ENCODE measurements around the gene LITAFD. TPM values are rescaled to one million over a fixed set of nuclear protein-coding genes. Genes with fewer than 3 reads are reported as not detected.
"Not testable (repeated sequence)": the region's sequence is repeated elsewhere in the genome, so short reads cannot be mapped to it uniquely, and the experiment has no call there.

LITAFD gene
- polyA plus RNA-seq, 10 donors: not detected

GRCh38 chr16:8872071-8872470 is 10.1 kb upstream of the LITAFD start:
- no peak for DNase-seq

GRCh38 chr16:8872967-8873865 is 8.9 kb upstream of the LITAFD start:
- no peak for DNase-seq

- DNase-seq: not testable (repeated sequence)
Measured at GRCh38 chr16:8873866-8874195, 8.3 kb upstream of the LITAFD start.

- DNase-seq: peak in 1 of 3 donors; percentile 68
Measured at GRCh38 chr16:8874388-8874787, 7.8 kb upstream of the LITAFD start.

DNA sequence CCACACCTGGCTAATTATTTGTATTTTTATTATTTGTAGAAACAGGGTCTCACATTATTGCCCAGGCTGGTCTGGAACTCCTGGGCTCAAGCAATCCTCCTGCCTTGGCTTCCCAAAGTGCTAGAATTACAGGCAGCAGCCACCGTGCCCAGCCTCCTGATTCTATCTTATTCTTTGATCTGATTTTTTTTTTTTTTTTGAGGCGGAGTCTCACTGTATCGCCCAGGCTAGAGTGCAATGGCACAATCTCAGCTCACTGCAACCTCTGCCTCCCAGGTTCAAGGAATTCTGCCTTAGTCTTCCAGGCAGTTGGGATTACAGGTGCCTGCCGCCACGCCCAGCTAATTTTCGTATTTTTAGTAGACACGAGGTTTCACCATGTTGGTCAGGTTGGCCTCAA is 6.8 kb upstream of the LITAFD start:
- not testable (repeated sequence) for DNase-seq

DNA sequence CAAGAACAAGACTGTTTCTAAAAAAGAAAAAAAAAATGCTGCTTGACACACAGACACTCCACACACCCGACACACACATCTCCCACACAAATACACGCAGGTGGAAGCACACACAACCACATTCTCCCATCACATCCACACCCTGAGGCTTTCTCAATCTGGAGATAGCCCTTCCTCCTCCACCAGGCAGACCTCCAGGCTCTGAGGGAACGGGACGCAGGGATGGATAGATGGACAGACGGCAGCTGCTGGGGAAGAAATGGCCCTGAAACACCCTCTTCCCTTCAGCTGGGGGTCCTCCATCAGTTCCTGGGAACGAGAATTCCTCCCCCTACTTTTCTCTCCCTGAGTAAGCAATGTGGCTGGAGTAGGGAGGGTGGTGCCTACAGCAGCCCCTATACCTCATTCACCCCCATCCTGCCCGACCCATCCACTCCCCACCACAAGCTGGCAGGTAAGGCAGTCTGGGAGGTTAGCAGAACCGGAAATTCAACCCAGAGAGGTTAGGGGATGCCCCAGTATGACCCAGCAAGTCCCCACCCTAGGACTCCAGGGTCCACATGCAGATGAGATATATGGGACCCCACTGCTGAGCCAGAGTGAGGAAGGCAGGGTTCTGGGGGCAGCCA is 4.1 kb upstream of the LITAFD start:
- DNase-seq: no peak

GRCh38 chr16:8878523-8878911 is 3.6 kb upstream of the LITAFD start:
- DNase-seq: peak in 1 of 3 donors; percentile 77

GRCh38 chr16:8880839-8881510 is 1.2 kb upstream of the LITAFD start:
- no peak for DNase-seq

DNA sequence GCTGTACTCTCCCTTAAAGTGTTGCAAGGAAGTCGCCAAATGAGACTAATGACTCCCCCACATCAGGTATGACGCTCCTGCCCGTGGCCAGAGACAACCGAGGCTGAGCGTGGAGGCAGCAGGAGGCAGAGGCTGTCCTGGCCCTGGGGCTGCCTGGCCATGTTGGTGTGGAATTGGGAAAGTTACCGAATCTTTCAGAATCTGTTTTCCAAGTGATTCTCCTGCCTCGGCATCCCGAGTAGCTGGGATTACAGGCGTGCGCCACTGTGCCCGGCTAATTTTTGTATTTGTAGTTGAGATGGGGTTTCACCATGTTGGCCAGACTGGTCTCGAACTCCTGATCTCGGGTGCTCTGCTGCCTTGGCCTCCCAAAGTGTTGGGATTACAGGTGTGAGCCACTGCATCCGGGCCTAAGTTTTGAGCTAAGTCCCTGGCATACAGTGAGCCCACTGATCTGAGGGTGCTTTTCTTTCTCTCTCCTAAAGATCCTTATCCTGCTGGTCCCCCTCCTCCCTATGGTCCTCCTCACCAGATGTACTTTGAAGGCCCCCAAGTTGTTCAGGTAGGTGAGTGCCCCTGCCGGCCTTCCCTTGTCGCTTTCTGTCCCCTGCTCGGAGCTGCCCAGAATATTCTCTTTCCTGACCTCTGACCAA is 700 bp downstream of the LITAFD start:
- no peak for DNase-seq

GRCh38 chr16:8885674-8886592 is 3.8 kb downstream of the LITAFD start:
- no peak for DNase-seq

GRCh38 chr16:8886593-8887430 is 4.7 kb downstream of the LITAFD start:
- no peak for DNase-seq

DNA sequence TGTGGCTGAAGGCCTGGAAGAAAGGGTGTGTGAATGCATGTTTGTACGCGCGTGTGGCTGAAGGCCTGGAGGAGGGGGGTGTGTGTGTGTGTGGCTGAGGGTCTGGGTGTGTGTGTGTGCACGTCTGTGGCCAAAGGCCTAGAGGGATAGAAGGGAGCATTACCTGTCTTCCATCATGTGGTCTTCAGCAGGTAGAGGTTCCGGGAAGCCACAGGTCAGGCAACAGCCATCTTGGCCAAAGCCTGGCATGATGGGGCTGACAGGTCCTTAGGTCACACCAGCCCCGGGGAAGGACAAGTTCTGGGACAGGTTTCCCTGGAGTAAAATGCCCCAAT is 5.2 kb downstream of the LITAFD start:
- no peak for DNase-seq

DNA sequence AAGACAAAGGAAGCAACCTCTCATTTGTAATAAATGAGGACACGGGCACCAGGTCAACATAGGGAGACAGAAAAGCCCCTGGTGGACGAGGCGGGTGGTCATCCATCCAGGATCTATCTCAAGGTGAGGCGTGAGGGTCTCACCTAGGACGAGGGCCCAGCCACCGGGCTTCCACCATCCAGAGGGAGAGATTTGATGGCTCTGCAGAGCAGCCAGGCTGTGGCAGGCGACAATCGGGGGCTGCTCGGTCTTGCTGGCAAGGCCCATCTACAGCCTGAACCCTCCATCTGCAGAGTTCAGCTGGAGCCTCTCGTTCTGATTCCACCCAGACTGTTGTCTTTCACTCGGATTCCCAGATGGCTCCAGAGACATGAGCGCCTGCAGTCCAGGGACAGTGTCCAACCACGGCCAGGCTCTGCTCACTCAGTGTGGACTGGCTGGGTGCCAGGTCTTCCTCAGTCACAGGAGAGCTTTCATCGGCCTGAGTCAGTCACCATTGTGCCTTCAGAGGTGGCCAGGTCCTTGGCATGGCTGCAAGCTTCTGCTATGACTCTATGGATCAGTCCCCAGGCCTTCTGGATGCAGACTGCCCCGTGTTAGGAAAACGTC is 5.9 kb downstream of the LITAFD start:
- no peak for DNase-seq

GRCh38 chr16:8888951-8889892 is 7.1 kb downstream of the LITAFD start:
- no peak for DNase-seq

DNA sequence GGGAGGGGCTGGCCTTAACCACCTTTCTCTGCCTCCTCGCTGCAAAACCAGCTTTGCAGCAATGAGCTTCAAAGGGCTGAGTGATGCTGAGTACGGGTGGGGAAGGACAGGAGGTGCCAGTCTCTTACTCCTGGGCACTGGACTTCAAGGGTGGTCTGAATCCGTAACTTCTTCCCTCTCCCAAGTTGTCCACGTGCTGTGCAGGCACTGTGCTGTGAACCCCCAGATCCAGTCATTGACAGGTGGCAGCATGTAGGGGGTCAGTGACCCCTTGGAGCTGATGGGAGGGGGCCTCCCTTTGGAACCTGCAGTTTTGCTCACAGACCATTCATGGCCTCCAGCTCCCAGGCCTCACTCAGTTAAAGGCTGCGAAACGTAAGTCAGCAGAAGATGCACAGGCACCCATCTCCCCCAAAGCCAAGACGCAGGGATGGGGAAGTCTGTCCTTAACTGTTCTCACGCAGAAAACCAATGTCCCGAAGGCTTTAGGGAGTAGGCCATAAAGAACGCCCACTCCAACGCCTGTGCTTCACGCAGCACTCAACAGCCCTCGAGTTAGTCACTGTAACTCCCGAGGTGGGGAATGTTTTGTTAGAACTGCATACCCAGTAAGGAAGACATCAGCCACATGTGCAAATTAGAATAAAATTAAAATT is 7.9 kb downstream of the LITAFD start:
- DNase-seq: no peak

DNA sequence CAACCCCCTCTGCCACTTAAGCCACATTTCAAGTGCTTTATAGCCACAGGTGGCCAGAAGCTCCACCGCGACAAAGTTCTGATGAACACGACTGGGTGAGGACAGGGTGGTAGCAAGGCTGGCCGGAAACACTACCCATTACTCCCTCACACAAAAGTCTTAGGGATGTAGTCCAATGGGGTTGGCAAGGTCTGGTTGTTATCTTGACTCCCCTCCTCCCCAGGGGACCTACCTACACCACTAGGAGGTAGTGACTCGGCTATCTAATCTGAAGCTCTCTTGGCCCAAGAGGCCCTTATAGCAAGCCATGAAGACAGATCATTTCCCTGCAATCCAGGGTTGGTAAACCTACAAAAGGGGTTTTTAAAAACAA is 8.4 kb downstream of the LITAFD start:
- DNase-seq: no peak

DNA sequence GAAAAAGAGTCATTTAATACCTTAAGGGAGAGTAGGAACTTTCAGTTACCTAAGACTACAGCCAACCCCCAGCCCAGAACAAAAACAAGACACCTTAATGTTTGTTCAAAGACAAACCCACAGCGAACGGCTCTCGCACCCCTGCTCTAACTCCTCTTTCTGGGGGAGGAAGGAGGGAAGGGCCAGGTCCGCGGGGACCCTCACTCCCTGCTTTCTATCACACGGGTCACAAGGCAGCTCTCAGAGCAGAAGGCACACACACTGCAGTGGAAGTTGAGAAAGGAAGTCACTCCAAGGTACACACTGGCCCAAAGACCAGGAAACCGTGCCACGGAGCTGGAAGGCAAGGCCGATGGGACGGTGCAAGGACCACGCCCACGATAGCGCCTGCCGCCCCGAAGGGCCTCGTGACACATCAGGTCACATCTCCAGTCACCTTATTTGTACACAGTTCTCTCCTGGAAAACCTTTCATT is 10.0 kb downstream of the LITAFD start:
- no peak for DNase-seq

GRCh38 chr16:8893426-8893825 is 11.3 kb downstream of the LITAFD start:
- DNase-seq: no peak
